ENCODE data around the gene PEX5. TPM values are rescaled to one million over a fixed set of nuclear protein-coding genes. Genes with fewer than 3 reads are reported as not detected.

Gene PEX5
- total RNA-seq, 1 experiment from 2014 or later: 26.4 TPM

DNA sequence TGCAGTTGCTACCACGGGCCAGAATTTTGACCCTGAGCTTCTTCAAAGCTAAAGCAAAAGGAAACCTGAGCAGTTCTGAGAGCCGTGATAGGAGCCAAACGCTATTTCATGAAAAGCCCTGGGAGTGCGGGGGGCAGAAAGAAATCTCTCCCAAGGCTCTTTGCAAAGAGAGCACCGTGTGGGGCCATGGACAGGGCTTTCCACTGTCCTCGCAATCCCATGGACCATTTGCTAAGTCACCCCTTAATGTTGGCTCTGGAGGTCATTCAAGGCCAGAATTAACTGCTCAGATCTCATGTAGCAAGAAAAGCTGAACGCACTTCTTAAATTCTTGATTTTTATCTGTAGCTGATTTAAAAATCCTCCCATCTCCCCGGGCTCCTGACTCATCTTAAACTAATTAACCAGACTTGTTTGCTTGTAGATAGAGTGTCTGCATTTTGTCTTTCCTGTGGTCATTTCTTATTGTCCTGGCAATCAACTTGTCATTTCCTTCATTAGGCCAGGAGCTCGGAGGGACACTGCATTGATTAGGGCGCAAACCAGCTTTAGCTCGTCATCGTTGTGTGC is 34.5 kb upstream of the PEX5 start:
- no peaks in the 10 kb centered on the region; the same call in 1 of the 2 replicates for H3K36me3 ChIP-seq (replicated peaks; ENCODE audit: control insufficient read depth, insufficient read depth, low read length)
- H3K27me3 ChIP-seq (ENCODE audit: control insufficient read depth, insufficient read depth, low read length): no peaks in the 10 kb centered on the region
- no peak overlapping the region for H3K4me3 ChIP-seq (ENCODE audit: insufficient read depth, low read depth, low read length)
- peak; percentile 11 for DNase-seq

DNA sequence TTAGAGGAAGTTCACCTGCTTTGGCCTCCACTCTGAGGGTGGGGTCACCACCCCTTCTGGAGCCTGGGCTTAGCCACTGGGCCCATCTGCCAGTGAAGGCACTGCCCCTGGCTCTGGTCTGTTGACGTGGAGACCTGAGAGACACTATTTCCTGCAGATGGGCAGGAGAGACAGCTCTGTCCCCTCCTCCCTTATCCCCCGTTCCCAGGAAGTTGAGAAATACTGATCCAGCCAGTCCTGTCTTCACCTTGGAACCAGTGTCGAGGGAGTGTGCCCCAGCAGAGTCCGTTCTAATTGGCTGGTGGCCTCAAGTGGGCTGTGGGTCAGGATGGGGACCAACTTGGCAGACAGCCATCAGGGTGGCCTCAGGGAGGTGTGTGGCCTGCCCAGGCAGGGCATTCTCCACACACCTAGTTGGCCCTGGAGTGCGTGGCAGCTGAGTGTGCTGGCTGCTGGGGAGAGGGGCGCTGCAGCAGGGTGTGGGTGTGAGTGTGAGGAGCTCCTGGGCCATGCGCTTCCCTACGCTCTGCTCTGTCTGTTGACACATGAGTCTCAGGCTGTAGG is 33.9 kb upstream of the PEX5 start:
- no peaks in the 10 kb centered on the region for H3K27me3 ChIP-seq (ENCODE audit: control insufficient read depth, insufficient read depth, low read length)
- no peak for DNase-seq
- H3K36me3 ChIP-seq (replicated peaks; ENCODE audit: control insufficient read depth, insufficient read depth, low read length): no peaks in the 10 kb centered on the region; the same call in 1 of the 2 replicates
- H3K4me3 ChIP-seq (ENCODE audit: insufficient read depth, low read depth, low read length): no peak overlapping the region

DNA sequence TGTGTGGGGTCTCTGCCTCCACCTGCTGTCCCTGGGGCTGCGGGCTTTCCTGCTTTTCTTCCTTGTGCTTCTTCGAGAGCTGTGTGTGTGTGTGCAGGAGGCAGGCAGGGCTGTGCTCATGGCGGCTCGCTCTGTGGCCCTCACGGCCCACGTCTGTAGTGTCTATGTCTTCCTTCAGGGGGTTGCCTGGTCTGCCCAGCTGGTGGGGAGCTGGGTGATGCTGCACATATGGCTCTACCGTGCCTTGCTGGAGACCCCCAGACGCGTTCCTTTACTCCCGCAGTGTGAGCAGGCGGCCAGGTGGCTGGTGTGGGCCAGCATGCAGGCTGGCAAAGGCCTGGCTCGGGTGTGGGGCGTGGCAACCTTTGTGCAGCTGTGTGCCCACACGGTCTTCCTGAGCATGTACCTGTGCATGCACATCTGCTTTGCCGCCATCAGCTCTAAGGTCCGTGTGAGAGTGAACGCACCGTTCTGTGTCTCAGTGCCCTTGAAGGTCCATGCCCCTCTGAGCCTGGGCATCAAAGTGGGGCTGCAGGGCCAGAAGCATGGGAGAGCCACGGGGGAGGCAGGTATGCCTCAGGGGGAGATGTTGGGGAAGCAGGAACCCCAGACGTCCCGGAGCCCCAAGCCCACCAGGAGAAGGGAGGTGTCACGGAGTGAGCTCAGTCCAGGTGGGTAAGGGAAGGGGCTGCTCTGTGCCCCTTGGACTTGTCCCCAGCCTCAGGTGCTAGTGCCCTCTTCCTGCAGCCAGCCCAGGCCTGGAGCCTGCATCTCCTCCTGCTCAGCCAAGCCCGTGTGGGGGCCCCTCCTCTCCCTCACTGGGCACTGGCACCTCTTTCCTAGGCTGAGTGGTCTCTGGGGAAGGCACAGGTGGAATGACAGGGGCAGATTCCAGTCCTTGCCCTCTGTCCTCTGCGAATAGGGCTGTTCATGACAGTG is 33.0 kb upstream of the PEX5 start:
- peak; percentile 33 for DNase-seq
- Histone ChIP-seq H3K27me3 (ENCODE audit: control insufficient read depth, insufficient read depth, low read length) (no peaks in the 10 kb centered on the region), H3K4me3 (ENCODE audit: insufficient read depth, low read depth, low read length) (no peak overlapping the region), H3K36me3 (replicated peaks; ENCODE audit: control insufficient read depth, insufficient read depth, low read length) (no peaks in the 10 kb centered on the region; the same call in 1 of the 2 replicates)

DNA sequence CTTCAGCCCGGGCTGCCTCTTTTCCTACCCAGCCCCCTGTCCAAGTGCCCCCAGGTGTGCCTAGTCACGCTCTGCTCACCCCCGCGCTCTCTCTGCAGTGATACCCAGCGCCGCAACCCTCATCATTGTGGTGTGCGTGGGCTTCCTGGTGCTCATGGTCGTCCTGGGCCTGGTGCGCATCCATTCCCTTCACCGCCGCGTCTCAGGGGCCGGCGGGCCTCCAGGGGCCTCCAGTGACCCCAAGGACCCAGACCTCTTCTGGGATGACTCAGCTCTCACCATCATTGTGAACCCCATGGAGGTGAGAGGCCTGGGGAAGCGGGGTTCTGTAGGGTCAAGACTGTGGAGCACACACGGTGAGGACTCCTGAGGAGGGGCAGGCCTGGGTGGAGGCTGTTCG is 32.1 kb upstream of the PEX5 start:
- H3K4me3 ChIP-seq (ENCODE audit: insufficient read depth, low read depth, low read length): no peak overlapping the region
- peak; percentile 42 for DNase-seq
- no peaks in the 10 kb centered on the region for H3K27me3 ChIP-seq (ENCODE audit: control insufficient read depth, insufficient read depth, low read length)
- no peaks in the 10 kb centered on the region; the same call in 1 of the 2 replicates for H3K36me3 ChIP-seq (replicated peaks; ENCODE audit: control insufficient read depth, insufficient read depth, low read length)

DNA sequence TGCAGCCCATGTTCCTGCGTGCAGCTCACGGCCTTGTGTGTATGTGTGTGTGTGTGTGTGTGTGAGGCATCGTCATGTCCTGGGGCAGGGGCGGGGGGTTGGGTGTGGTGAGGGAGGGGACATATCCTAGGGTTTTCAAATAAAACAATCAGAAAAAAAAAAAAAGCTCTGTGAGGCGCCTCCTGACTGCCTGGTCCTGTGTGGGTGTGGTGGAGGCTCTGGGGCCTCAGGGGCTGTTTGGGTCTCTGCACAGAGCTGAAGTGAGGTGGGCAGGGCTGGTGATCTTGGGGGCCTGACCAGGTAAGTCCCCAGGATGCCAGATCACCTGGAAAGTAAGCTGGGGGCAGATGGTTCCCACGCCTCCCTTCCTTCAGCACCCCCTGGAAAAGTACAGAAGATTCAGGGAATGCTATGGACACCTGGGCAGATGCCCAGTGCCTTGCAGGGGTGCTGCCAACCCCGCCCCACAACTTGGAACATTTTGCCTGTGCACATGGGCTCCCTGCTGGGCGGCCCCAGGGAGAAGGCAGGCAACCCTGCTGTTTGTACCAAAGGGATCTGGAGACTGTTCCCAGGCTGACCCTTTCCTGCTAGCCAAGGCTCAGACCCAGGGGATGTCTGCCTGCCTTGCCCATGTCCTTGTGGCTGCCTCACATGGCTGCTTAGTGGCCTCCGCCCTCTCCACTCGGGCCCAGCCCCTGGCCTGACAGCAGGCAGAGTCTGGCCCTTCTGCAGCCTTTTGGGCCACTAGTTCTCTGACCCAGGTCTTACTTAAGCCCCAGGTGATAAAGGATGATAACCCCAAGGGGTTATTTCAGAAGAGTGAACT is 30.5 kb upstream of the PEX5 start:
- Histone ChIP-seq H3K36me3 (replicated peaks; ENCODE audit: control insufficient read depth, insufficient read depth, low read length) (no peaks in the 10 kb centered on the region; the same call in 1 of the 2 replicates), H3K4me3 (ENCODE audit: insufficient read depth, low read depth, low read length) (no peak overlapping the region), H3K27me3 (ENCODE audit: control insufficient read depth, insufficient read depth, low read length) (no peaks in the 10 kb centered on the region; the same call in 1 of the 2 replicates)
- peak; percentile 39 for DNase-seq

DNA sequence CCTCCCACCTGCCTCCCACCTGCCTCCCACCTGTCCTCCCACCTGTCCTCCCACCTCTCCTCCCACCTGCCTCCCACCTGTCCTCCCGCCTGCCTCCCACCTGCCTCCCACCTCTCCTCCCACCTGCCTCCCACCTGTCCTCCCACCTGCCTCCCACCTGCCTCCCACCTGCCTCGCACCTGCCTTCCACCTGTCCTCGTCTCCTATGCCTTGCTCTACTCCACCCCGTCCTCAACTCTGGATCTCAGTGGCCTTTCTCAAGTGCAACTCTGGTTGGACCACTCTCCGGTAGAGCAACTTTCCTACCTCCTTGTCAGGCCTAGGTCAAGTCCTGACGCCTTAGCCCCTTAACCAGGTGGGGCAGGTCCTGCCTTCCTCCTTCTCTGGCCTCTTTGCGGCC is 29.3 kb upstream of the PEX5 start:
- no peaks in the 10 kb centered on the region; the same call in 1 of the 2 replicates for H3K36me3 ChIP-seq (replicated peaks; ENCODE audit: control insufficient read depth, insufficient read depth, low read length)
- DNase-seq: peak; percentile 15
- no peaks in the 10 kb centered on the region; the same call in 1 of the 2 replicates for H3K27me3 ChIP-seq (ENCODE audit: control insufficient read depth, insufficient read depth, low read length)
- no peak overlapping the region for H3K4me3 ChIP-seq (ENCODE audit: insufficient read depth, low read depth, low read length)

DNA sequence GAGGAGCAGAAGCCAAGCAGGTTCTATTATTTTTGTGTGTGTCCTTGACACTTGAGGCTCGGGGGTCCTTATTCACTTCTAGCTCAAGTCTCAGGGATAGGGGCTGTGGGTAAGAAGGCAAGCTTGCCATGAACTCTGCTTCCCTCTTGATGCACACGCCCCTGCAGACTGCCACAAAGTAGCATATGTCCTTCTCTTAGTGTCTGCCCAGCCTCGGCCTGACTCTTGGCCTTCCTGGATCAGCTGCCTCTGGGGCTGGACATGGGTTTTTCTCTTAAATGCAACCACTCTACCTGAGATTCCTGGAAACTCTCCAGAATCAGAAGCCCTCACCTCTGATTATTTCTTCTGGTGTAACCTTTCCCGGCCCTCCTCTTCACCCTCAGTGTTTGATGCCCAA is 28.2 kb upstream of the PEX5 start:
- no peaks in the 10 kb centered on the region; the same call in 1 of the 2 replicates for H3K27me3 ChIP-seq (ENCODE audit: control insufficient read depth, insufficient read depth, low read length)
- no peaks in the 10 kb centered on the region; the same call in 1 of the 2 replicates for H3K36me3 ChIP-seq (replicated peaks; ENCODE audit: control insufficient read depth, insufficient read depth, low read length)
- no peak overlapping the region for H3K4me3 ChIP-seq (ENCODE audit: insufficient read depth, low read depth, low read length)
- DNase-seq: peak; percentile 13

DNA sequence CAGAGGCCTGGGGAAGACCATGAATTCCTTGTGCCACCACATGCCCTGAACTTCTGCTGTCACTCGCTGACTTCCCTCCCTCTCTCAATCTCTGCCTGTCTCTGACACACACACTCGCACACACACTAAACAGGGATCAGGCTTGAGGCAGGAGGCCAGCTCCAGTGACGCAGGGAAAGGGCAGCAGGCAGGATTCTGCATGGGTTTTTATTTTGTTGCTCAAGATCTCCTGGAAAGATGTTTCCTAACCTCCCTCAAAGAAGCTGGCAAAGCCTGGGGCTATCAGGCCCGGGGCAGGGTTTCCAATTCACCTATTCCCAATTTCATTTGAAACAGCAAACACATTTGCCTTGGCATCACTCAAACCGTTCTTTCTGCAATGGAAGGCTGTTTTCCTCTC is 27.7 kb upstream of the PEX5 start:
- Histone ChIP-seq H3K27me3 (ENCODE audit: control insufficient read depth, insufficient read depth, low read length) (no peaks in the 10 kb centered on the region; the same call in 1 of the 2 replicates), H3K36me3 (replicated peaks; ENCODE audit: control insufficient read depth, insufficient read depth, low read length) (no peaks in the 10 kb centered on the region; the same call in 1 of the 2 replicates), H3K4me3 (ENCODE audit: insufficient read depth, low read depth, low read length) (no peak overlapping the region)
- peak; percentile 13 for DNase-seq

DNA sequence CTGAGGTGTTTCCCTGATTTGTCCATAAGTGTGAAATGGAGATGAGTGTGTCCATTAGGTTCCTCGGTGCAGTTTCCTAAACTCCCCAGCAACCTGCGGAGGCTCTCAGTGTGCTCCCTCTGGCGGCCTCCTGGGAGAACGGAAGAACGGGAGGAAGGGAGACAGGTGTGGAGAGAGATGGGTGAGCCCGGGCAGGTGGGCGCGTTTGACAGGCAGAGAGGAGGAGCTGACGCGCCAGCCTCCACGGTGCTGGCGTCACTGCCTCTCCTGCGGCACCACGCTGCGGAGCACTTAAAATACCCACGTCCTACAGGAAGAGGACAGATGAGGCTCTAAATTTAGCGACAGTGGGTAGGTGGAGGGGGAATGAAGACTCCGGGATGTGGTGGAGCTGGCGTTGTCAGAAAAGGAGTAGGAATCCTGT is 26.8 kb upstream of the PEX5 start:
- peak; percentile 89 for DNase-seq
- no peaks in the 10 kb centered on the region; the same call in 1 of the 2 replicates for H3K27me3 ChIP-seq (ENCODE audit: control insufficient read depth, insufficient read depth, low read length)
- H3K4me3 ChIP-seq (ENCODE audit: insufficient read depth, low read depth, low read length): no peak overlapping the region; the same call in 1 of the 2 replicates
- no peaks in the 10 kb centered on the region for H3K36me3 ChIP-seq (replicated peaks; ENCODE audit: control insufficient read depth, insufficient read depth, low read length)

DNA sequence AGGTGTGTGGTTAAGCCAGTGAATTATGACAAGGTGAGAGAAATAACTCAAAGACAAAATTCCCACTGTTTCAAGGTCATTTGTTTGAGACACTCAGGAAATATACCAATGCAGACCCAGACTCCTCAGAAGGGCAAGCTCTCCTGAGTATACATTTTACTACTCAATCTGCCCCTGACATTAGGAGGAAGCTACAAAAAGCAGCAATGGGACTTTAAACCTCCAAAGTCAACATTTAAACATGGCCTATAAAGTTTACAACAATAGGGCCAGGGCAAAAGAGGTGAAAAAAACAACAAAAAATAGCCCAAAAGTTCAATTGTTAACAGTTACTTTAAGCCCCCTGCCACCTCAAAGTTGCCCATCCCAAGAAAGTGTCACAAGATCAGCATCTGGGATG is 19.5 kb upstream of the PEX5 start:
- Histone ChIP-seq H3K36me3 (replicated peaks; ENCODE audit: control insufficient read depth, insufficient read depth, low read length) (no peaks in the 10 kb centered on the region), H3K27me3 (ENCODE audit: control insufficient read depth, insufficient read depth, low read length) (no peaks in the 10 kb centered on the region), H3K4me3 (ENCODE audit: insufficient read depth, low read depth, low read length) (no peak overlapping the region)
- no peak for DNase-seq

DNA sequence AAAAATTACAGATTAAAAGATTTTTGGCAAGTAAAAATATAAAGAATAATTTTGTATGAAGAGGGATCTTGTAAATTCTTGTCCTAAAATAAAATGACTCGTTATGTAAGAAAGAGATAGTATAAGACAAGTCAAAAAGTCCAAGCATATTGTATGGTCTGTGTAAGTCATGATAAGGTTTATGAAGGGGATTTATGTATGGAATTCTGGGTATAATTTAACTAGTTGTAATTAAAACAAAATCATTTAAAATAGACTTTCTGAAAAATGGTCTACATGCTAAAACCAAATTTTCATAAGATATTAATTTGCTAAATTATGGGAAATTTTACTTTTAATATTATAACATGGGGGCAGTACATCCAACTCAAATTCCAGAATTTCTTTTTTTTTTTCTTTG is 17.6 kb upstream of the PEX5 start:
- H3K4me3 ChIP-seq (ENCODE audit: insufficient read depth, low read depth, low read length): no peak overlapping the region
- no peak for DNase-seq
- H3K27me3 ChIP-seq (ENCODE audit: control insufficient read depth, insufficient read depth, low read length): no peaks in the 10 kb centered on the region
- no peaks in the 10 kb centered on the region for H3K36me3 ChIP-seq (replicated peaks; ENCODE audit: control insufficient read depth, insufficient read depth, low read length)

DNA sequence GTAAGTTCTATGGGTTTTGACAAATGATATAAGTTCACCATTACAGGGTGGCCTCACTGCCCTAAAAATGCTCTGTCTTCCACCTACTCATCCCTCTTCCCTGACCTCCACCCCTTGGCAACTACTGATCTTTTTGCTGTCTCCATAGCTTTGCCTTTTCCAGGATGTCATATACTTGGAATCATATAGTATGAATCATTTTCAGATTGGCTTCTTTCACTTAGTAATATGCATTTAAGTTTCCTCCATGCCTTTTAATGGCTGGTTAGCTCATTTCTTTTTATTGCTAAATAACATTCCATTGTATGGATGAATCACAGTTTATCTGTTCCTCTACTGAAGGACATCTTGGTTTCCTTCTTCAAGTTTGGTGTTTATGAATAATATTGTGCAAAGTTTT is 14.0 kb upstream of the PEX5 start:
- H3K27me3 ChIP-seq (ENCODE audit: control insufficient read depth, insufficient read depth, low read length): no peaks in the 10 kb centered on the region
- DNase-seq: no peak
- no peaks in the 10 kb centered on the region for H3K36me3 ChIP-seq (replicated peaks; ENCODE audit: control insufficient read depth, insufficient read depth, low read length)
- H3K4me3 ChIP-seq (ENCODE audit: insufficient read depth, low read depth, low read length): no peak overlapping the region

DNA sequence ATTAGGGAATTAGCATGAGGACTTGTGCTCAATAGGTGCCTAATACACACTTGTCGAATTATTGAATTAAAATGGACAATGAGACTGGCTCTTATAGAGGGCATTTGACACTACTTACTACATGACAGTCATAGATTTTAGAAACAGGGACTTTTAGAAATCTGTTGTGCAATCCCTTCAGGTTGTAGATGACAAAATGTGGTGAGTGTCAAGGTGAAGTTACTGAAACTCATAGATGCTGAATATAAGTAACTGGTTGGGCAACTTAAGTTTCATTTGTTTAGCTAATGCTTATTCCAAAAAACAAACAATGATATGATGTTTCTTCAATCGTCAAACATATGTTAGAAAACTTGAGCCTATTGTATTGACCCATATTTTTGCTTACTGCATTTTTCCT is 12.9 kb upstream of the PEX5 start:
- Histone ChIP-seq H3K36me3 (replicated peaks; ENCODE audit: control insufficient read depth, insufficient read depth, low read length) (no peaks in the 10 kb centered on the region), H3K27me3 (ENCODE audit: control insufficient read depth, insufficient read depth, low read length) (no peaks in the 10 kb centered on the region), H3K4me3 (ENCODE audit: insufficient read depth, low read depth, low read length) (no peak overlapping the region)
- no peak for DNase-seq

DNA sequence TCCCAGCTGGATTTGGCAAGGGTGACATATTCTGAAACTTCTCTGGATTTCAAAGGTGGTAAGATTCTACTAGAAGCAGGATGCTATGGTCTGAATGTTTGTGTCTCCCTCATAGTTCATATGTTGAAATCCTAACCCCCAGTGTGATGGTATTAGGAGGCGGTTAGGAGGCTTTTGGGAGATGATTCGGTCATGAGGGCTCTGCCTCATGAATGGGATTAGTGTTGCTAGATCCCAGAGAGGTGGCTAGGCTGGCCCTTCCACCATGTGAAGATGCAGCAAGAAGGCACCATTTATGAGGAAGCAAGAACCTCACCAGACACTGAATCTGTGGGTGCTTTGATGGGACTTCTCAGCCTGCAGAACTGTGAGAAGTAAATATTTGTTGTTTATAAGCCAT is 11.0 kb upstream of the PEX5 start:
- no peak for DNase-seq

More for the DNA sequence above, 11.0 kb upstream of the PEX5 start:
- no peak overlapping the region for H3K4me3 ChIP-seq (ENCODE audit: insufficient read depth, low read depth, low read length)
- H3K27me3 ChIP-seq (ENCODE audit: control insufficient read depth, insufficient read depth, low read length): no peaks in the 10 kb centered on the region
- H3K36me3 ChIP-seq (replicated peaks; ENCODE audit: control insufficient read depth, insufficient read depth, low read length): no peaks in the 10 kb centered on the region
